ENCODE measurements around the gene ZBTB47. TPM values are rescaled to one million over a fixed set of nuclear protein-coding genes. Genes with fewer than 3 reads are reported as not detected.

The ZBTB47 gene
- total RNA-seq, 1 donor from 2014 or later = 20.0 TPM

DNA sequence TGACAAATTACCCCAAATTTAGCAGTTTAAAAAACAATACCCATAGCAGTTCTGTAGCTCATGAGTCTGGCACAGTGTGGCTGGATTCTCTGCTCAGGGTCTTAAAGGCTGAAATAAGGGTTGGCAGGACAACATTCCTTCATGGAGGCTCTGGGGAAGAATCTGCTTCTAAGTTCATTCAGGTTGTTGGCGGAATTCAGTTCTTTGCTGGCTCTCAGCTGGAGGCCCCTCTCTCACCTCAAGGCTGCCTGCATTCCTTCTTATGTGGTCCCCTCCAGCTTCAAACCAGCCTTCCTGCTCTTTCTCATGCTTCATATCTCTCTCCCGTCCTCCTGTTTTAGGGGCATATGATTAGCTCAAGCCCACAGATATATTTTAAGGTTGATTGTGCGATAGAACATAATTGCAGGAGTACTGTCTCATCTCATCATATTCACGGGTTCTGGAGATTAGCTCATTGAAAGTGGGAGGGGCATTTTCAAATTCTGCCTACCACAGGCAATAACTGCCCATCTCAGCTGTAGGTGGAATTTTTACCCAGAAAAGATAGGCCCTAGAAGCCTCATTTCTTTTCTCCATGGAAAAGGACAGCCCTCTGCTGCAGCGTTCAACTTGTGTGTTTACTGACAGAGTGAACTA is 5.6 kb upstream of the ZBTB47 start:
- ATAC-seq = no peak
- H3K36me3 ChIP-seq = peaks cover 70% of the 10 kb centered on the region
- no peaks in the 10 kb centered on the region for H3K9me3 ChIP-seq
- no peak overlapping the region for H3K4me3 ChIP-seq
- no peak for TF ChIP-seq CTCF (IDR thresholded peaks at IDR 0.05)
- no peaks in the 10 kb centered on the region for H3K27me3 ChIP-seq (ENCODE audit: low read depth)
- DNase-seq = no peak
- H3K4me1 ChIP-seq = peaks cover 17% of the 10 kb centered on the region
- H3K27ac ChIP-seq = no peak overlapping the region
- intact Hi-C loops (cut with DNase I) = no loop called here

- Histone ChIP-seq H3K36me3 (peaks cover 59% of the 10 kb centered on the region), H3K9me3 (no peaks in the 10 kb centered on the region), H3K27me3 (ENCODE audit: low read depth) (no peaks in the 10 kb centered on the region), H3K4me3 (no peak overlapping the region), H3K27ac (no peak overlapping the region), H3K4me1 (peaks cover 27% of the 10 kb centered on the region)
- no peak for TF ChIP-seq CTCF (IDR thresholded peaks at IDR 0.05)
- ATAC-seq = no peak
- DNase-seq = no peak
- intact Hi-C loops (cut with DNase I) = no loop called here
Observed at GRCh38 chr3:42649006-42649405, 4.5 kb upstream of the ZBTB47 start.

- Histone ChIP-seq H3K4me1 (peaks cover 29% of the 10 kb centered on the region), H3K27me3 (ENCODE audit: low read depth) (no peaks in the 10 kb centered on the region), H3K4me3 (no peak overlapping the region), H3K36me3 (peaks cover 51% of the 10 kb centered on the region), H3K27ac (no peak overlapping the region), H3K9me3 (no peaks in the 10 kb centered on the region)
- intact Hi-C loops (cut with DNase I) = no loop called here
- TF ChIP-seq CTCF (IDR thresholded peaks at IDR 0.05) = no peak
- no peak for DNase-seq
- no peak for ATAC-seq
Observed at GRCh38 chr3:42649783-42650182, 3.7 kb upstream of the ZBTB47 start.

DNA sequence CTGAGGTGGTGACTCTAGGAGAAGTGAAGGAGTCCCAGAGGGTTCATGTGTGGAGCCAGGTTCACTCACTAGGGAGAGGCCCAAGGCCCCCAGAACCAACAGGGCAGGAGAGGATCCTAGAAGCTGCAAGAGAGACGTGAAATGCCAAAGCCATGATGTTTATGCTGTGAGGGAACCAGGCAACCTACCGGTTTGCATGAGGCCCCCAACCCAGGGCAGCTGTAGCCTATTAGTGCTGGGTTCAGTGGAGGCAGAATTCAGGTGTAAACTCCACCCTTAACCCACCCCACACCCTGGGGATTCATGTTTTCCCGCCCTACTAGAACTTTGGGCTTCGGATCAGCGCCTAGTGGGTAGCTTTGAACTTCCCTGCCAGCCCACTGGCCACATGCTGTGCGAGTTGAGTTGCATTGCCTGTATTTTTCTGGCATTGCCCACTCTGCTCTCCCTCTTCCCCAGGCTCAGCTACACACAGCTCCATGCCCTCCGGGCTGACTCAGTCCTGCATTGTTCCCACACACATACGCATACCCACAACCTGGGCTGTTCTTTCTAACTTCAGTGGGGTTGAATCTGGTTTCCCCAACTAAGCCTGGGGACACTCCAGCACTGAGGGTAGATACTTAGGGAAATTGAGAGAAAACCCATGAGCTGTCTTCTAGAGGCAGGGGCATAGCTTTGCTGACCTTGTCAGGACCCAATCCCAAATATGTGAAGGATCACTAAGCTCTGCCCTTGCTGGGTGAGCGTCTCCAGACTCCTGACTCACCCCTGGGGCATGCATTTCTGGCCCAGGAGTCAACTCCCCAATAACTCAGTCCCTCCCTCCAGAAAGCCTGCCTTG is 2.0 kb upstream of the ZBTB47 start:
- Histone ChIP-seq H3K9me3 (no peaks in the 10 kb centered on the region), H3K27me3 (ENCODE audit: low read depth) (no peaks in the 10 kb centered on the region), H3K27ac (no peak overlapping the region), H3K4me3 (no peak overlapping the region), H3K4me1 (peaks cover 43% of the 10 kb centered on the region), H3K36me3 (peaks cover 34% of the 10 kb centered on the region)
- no peak for DNase-seq
- no peak for TF ChIP-seq CTCF (IDR thresholded peaks at IDR 0.05)
- intact Hi-C loops (cut with DNase I) = no loop called here
- ATAC-seq = no peak

GRCh38 chr3:42652251-42652610 is 1.3 kb upstream of the ZBTB47 start:
- ATAC-seq (no peak), DNase-seq (no peak)
- H3K9me3 ChIP-seq = no peaks in the 10 kb centered on the region
- no peak for TF ChIP-seq CTCF (IDR thresholded peaks at IDR 0.05)
- intact Hi-C loops (cut with DNase I) = no loop called here
- peaks cover 43% of the 10 kb centered on the region for H3K4me1 ChIP-seq
- H3K27ac ChIP-seq = peak overlapping the region; percentile 85
- peak overlapping the region; percentile 93 for H3K4me3 ChIP-seq
- H3K27me3 ChIP-seq (ENCODE audit: low read depth) = no peaks in the 10 kb centered on the region
- H3K36me3 ChIP-seq = peaks cover 28% of the 10 kb centered on the region
